ENCODE data around the gene ODAPH.

The ODAPH gene

DNA sequence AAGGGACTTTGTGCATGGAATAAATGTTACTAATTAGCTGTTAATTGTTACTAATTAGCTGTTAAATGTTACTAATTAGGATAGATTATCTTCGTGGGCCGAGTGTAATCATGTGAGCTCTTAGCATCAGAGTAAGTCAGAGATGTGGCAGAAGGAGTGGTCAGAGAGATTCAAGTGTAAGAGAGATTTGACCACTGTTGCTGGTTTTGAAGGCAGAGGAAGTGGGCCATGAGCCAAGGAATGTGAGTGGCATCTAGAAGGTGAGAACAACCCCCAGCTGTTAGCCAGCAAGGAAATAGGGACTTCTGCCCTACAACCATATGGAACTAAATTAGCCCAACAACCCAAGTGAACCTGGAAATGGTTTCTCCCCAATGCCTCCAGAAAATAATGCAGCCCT, 28.2 kb downstream of the ODAPH start:
- no peak for DNase-seq (ENCODE audit: extremely low read depth, insufficient read length)
- TF ChIP-seq, protein P1, sequence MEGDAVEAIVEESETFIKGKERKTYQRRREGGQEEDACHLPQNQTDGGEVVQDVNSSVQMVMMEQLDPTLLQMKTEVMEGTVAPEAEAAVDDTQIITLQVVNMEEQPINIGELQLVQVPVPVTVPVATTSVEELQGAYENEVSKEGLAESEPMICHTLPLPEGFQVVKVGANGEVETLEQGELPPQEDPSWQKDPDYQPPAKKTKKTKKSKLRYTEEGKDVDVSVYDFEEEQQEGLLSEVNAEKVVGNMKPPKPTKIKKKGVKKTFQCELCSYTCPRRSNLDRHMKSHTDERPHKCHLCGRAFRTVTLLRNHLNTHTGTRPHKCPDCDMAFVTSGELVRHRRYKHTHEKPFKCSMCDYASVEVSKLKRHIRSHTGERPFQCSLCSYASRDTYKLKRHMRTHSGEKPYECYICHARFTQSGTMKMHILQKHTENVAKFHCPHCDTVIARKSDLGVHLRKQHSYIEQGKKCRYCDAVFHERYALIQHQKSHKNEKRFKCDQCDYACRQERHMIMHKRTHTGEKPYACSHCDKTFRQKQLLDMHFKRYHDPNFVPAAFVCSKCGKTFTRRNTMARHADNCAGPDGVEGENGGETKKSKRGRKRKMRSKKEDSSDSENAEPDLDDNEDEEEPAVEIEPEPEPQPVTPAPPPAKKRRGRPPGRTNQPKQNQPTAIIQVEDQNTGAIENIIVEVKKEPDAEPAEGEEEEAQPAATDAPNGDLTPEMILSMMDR (IDR thresholded peaks at IDR 0.05; ENCODE audit: insufficient read depth, low read length, poor library complexity, severe bottlenecking): no peak
- no peaks in the 10 kb centered on the region for H3K27me3 ChIP-seq (replicated peaks; ENCODE audit: control insufficient read depth, insufficient read depth, low read length)
- H3K36me3 ChIP-seq (ENCODE audit: control insufficient read depth, insufficient read depth, low read length): no peaks in the 10 kb centered on the region
- H3K4me3 ChIP-seq (replicated peaks; ENCODE audit: low read depth, low read length): no peak overlapping the region

GRCh38 chr4:75593393-75593792, 37.5 kb downstream of the ODAPH start:
- TF ChIP-seq, protein P1 (IDR thresholded peaks at IDR 0.05; ENCODE audit: insufficient read depth, low read length, poor library complexity, severe bottlenecking): no peak
- no peak overlapping the region for H3K4me3 ChIP-seq (replicated peaks; ENCODE audit: low read depth, low read length)
- H3K27me3 ChIP-seq (replicated peaks; ENCODE audit: control insufficient read depth, insufficient read depth, low read length): no peaks in the 10 kb centered on the region; the same call in 1 of the 2 replicates
- no peak for DNase-seq (ENCODE audit: extremely low read depth, insufficient read length)
- no peaks in the 10 kb centered on the region for H3K36me3 ChIP-seq (ENCODE audit: control insufficient read depth, insufficient read depth, low read length)

DNA sequence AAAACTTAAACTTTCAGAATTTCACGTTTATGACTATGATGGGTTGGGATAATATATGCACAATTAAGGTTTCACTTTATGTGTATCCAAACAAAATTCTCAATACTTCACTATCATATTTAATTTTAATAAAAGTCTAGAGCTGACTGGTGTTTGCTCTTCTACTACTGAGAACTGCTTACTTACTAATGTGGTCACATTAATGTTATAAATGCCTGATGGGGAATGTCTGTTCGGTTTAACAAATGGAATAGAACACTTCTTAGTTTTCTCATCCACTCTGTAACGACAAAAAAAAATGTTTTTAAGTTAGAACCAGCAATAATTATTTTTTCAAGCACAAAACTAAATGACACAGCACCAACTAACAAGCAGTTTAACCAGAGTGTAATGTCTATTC, 40.2 kb downstream of the ODAPH start:
- Histone ChIP-seq H3K27me3 (replicated peaks; ENCODE audit: control insufficient read depth, insufficient read depth, low read length) (no peaks in the 10 kb centered on the region), H3K4me3 (replicated peaks; ENCODE audit: low read depth, low read length) (no peak overlapping the region), H3K36me3 (ENCODE audit: control insufficient read depth, insufficient read depth, low read length) (no peaks in the 10 kb centered on the region)
- no peak for DNase-seq (ENCODE audit: extremely low read depth, insufficient read length)
- TF ChIP-seq, protein P1 (IDR thresholded peaks at IDR 0.05; ENCODE audit: insufficient read depth, low read length, poor library complexity, severe bottlenecking): no peak

DNA sequence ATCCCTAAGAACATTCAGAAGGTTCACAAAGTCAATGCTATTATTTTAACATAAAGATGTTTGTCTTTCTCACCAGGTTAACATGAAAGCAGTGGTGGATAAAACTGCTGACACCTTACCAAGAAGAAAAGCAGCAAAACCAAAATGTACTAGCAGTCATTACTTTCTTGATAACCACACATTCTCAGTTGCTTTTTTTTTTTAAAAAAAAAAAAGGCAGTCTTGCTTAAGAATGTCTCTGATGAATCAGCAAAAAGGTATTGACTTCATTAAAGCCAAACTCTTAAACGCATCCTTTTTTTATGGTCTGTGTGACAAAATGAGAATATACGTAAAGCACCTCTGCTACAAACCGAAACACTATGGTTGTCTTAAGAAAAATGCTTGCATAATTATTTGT, 42.5 kb downstream of the ODAPH start:
- DNase-seq (ENCODE audit: extremely low read depth, insufficient read length): no peak
- TF ChIP-seq, protein P1 (IDR thresholded peaks at IDR 0.05; ENCODE audit: insufficient read depth, low read length, poor library complexity, severe bottlenecking): no peak
- Histone ChIP-seq H3K27me3 (replicated peaks; ENCODE audit: control insufficient read depth, insufficient read depth, low read length) (no peaks in the 10 kb centered on the region), H3K4me3 (replicated peaks; ENCODE audit: low read depth, low read length) (no peak overlapping the region), H3K36me3 (ENCODE audit: control insufficient read depth, insufficient read depth, low read length) (no peaks in the 10 kb centered on the region)

DNA sequence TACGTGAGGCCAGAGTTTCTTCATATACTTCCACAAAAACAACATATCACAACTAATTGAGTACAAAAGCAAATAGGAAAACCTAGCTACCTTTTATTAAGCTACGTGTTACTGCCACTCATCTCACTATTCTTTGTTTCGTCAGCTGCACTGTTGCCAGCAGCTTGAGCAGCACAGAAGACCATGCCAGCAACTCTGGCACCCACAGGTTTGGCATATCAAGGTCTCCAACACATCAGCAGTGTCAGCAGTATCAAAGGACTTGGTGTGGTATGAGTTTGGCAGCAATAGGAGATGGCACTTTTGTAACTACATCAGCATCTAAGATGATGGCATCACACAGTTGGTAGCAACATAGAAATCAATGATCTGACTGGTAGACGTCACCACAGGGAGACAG, 43.8 kb downstream of the ODAPH start:
- no peak for DNase-seq (ENCODE audit: extremely low read depth, insufficient read length)
- Histone ChIP-seq H3K36me3 (ENCODE audit: control insufficient read depth, insufficient read depth, low read length) (no peaks in the 10 kb centered on the region), H3K4me3 (replicated peaks; ENCODE audit: low read depth, low read length) (no peak overlapping the region), H3K27me3 (replicated peaks; ENCODE audit: control insufficient read depth, insufficient read depth, low read length) (no peaks in the 10 kb centered on the region)
- TF ChIP-seq, protein P1 (IDR thresholded peaks at IDR 0.05; ENCODE audit: insufficient read depth, low read length, poor library complexity, severe bottlenecking): no peak

DNA sequence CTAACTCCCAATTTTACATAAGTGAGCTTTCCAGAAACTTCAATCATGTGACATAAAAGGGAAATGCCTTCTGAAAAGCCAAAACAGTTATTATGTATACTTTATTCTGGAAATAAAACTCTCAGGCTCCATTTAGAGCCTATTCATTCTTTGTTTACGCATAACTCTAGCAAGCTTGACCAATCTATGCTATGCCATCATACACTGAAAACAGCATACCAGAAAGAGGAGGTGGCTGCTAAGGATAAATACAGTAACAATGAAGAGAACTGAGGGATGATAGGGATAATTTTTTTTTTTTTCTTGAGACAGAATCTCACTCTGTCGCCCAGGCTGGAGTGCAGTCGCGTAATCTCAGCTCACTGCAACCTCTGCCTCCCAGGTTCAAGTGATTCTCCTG, 50.1 kb downstream of the ODAPH start:
- no peak for DNase-seq (ENCODE audit: extremely low read depth, insufficient read length)
- Histone ChIP-seq H3K27me3 (replicated peaks; ENCODE audit: control insufficient read depth, insufficient read depth, low read length) (no peaks in the 10 kb centered on the region), H3K36me3 (ENCODE audit: control insufficient read depth, insufficient read depth, low read length) (no peaks in the 10 kb centered on the region), H3K4me3 (replicated peaks; ENCODE audit: low read depth, low read length) (no peak overlapping the region)
- TF ChIP-seq, protein P1 (IDR thresholded peaks at IDR 0.05; ENCODE audit: insufficient read depth, low read length, poor library complexity, severe bottlenecking): no peak

Measured in GM06990 (cell line).